NCI-H1417 treated with DMSO at 0.1 percent for 48 hours (cell line): Measurements from ENCODE around the gene ZSCAN10.
"Not testable (repeated sequence)": the region's sequence is repeated elsewhere in the genome, so short reads cannot be mapped to it uniquely, and the experiment has no call there.

ENCODE experiments used
- DNase-seq: peaks from one replicate; lab custom pipeline; 2025; lab: John Stamatoyannopoulos, UW

The ZSCAN10 gene

GRCh38 chr16:3063625-3064386 is 35.3 kb downstream of the ZSCAN10 start:
- DNase-seq, result no peak

- DNase-seq, result no peak
Measured at GRCh38 chr16:3062553-3062952, 36.5 kb downstream of the ZSCAN10 start.

DNA sequence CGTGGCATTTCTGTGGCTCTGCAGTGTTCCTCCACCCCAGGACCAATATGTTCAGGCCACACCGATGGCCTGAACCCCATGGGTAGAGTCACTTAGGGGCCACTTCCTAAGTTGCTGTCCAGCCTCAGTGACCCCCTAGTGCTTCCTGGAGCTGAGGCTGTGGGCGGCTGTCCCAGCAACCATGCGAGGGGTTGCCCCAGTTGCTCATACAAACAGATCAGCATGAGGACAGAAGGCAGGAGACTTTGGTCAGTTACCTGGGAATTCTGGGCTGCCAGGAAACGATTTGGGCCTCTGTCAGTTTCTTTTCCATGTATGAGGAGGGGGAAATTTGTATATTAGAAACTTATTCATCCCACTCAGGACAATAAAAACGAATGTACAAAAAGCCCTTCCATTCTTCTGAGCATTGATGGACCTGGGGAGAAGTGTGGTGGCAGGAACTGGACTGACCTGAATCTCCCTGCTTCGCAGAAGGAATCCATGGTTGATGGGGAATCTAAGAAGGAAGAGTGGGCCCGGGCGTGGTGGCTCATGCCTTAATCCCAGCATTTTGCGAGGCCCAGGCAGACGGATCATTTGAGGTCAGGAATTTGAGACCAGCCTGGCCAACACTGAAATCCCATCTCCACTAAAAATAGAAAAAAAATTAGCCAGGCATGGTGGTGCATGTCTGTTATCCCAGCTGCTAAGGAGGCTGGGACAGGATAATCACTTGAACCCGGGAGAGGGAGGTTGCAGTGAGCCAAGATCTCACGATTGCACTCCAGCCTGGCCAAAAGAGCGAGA is 38.6 kb downstream of the ZSCAN10 start:
- no peak for DNase-seq

- no peak for DNase-seq
Measured at GRCh38 chr16:3059723-3060242, 39.3 kb downstream of the ZSCAN10 start.

- no peak for DNase-seq
Measured at GRCh38 chr16:3059041-3059722, 39.9 kb downstream of the ZSCAN10 start.

- DNase-seq, result no peak
Measured at GRCh38 chr16:3058139-3059030, 40.7 kb downstream of the ZSCAN10 start.

DNA sequence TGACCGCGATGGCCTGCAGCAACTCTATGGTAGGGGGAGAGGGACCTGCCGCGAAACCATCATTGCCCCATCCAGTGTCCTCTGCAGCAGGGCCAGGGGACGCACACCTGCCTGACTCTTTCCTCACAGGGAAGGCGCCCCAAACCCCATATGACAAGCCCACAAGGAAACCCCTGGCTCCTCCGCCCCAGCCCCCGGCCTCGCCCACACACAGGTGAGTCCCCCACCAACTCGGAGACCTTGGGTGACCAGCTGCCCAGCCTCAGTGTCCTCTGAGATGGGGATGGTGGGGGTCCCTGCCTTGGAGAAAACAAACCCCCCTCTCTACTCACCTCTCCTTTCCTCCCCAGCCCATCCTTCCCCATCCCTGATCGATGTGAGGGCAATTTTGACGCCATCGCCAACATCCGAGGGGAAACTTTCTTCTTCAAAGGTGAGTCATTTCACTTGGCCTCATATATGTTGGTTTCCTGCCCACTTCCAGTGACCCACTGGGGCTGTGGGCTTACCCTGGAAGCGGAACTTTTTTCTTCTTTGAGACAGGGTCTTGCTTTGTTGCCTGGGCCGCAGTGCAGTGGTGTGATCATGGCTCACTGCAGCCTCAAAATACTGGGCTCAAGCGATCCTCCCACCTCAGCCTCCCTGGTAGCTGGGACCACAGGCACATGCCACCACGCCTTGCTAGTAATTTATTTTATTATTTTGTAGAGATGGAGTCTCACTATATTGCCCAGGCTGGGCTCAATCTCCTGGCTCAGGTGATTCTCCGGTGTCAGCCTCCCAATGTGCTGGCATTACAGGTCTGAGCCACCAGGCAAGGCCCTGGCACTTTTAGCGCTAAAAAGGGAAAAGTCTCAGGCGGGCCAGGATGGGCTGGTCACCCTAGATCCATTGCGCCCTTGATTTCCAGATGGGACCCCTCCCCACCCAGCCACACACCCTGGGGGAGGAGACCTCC is 41.6 kb downstream of the ZSCAN10 start:
- no peak for DNase-seq

- DNase-seq, result no peak
Measured at GRCh38 chr16:3056336-3057180, 42.5 kb downstream of the ZSCAN10 start.

DNA sequence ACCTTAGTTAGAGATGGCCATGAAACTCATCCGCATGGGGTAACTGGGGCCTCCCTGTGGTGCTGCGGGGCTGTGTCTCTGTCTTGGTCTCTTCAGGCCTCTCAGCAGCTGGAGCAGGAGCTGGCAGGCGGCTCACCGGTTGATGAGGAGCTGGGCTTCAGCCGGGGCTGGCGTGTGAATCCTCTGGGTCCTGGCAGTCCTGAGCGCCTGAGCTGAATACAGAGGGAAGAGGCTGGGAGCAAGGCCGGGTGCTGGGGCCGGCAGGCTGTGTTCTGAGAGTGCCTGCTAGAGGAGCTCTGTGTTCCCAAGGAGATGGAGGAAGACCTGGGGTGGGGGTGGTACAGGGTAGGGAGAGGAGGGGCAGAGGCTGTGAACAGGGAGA is 43.4 kb downstream of the ZSCAN10 start:
- DNase-seq, result not testable (repeated sequence)

DNA sequence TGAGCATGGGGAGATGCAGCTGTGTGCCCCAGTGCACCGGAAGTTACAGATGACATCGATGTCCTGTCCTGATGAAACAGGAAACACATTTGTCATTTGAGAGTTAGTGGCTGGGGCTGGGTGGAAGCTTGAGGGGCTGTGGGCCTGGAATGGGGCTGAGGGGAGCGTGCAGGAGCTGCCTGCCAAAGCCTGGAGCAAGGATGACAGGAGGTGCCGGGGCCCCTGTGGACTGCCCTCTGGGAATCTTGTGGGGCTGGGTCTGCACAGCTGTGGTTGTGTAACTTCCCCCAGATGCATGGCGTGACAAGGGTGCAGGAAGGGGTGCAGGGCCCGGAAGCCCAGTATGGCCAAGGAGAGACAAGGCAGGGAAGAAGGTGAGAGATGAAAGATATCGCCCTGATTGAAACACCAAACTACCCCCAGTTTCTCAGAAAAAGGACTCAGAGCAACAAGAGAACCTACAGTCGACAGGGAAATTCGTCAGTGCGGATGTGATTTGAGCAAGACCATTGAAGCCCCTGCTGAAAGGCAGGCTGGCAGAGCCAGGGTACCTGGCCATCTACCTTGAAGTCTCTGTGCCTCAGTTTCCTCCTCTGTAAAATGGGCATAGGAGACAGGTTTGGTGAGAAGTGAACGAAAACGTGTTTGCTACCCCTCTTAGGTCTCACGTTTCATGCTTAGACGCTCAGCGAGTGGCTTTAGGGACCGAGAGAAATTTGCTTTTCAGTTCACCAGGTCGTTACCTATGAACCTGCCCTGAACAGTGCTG is 43.9 kb downstream of the ZSCAN10 start:
- DNase-seq, result no peak

DNA sequence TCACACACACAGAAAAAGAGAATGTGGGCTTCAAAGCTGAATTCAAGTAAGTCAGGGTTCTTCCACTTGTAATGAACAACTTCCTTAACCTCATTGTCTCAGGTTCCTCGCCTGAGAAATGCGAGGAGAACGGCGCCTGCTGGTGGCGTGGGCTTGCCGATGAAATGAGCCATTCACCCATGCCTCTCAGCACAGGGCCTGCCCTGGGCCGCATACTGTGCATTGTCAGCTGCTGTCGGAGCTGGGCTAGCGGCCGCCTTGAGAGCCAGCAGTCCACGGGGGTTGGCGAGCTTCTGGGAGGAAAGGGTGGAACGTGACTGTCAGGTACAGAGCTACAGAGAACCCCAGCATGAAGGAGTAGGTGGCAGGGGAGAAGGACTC is 45.8 kb downstream of the ZSCAN10 start:
- DNase-seq, result not testable (repeated sequence)

DNA sequence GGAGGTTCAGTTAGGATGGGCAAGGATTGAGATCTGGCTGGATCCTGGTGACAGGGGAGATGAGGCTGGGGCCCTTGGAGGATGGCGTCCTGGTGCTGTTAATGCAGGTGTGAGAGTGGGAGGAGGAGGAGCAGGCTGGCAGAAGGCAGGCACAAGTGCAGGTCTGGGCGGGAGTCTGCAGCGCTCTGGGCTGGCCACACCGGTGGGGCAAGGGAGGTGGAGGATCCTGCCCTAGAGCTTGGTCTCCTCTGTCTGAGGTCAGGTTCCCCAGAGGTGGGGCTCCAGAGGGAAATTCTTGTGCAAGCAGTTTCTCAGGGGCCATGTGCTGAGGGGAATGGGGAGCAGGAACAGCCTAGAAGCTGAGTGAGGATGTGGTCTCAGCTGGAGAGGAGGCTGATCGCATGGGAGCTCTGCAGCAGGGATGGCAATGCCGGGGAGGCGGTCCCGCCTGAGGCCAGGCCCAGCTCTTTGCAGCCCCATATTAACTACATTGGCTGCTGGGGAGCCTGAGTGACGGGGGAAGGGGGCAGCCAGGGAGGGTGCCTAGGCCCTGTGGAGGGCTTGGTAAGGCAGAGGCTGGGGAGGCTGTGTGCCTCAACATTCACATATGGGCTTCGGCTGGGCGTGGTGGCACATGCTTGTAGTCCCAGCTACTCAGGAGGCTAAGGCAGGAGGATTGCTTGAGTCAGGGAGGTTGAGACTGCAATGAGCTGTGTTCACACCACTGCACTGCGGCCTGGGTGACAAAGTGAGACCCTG is 46.3 kb downstream of the ZSCAN10 start:
- DNase-seq, result not testable (repeated sequence)

- DNase-seq, result no peak
Measured at GRCh38 chr16:3051494-3051893, 47.6 kb downstream of the ZSCAN10 start.

- no peak for DNase-seq
Measured at GRCh38 chr16:3051009-3051408, 48.1 kb downstream of the ZSCAN10 start.

DNA sequence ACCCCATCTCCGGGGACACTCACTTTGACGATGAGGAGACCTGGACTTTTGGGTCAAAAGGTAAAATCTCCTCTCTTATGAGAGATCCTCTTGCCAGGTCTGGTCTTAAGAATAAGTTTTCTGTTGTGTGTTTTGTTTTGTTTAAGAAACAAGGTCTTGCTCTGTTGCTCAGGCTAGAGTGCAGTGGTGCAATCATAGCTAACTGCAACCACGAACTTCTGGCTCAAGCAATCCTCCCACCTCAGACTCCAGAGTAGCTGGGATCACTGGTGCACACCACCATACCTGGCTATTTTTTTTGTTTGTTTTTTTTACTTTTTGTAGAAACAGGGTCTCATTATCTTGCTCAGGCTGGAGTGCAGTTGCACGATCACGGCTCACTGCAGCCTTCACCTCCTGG is 48.6 kb downstream of the ZSCAN10 start:
- DNase-seq, result no peak

- DNase-seq, result no peak
Measured at GRCh38 chr16:3049921-3050481, 49.1 kb downstream of the ZSCAN10 start.

GRCh38 chr16:3047387-3047720 is 51.7 kb downstream of the ZSCAN10 start:
- no peak for DNase-seq
